Astrocyte of the cerebellum (primary cell): ENCODE data around the gene IL9.

Experiments used
- DNase-seq: peaks from one replicate; pipeline ENCODE4 v3.0.0-alpha.2; 2011; ENCODE audit warnings: low read depth
- H3K4me3 ChIP-seq: 2 replicates; pipeline ENCODE4 v1.5.1; 2011; ENCODE audit warnings: mild to moderate bottlenecking, low read depth, low read length, moderate library complexity
- in situ Hi-C: cut with HindIII; loops from 2 replicates; pipeline ENCODE4 v1.10.0; 2017; ENCODE audit warnings: low sequenced_read_pairs
- TF ChIP-seq, protein P1 (sequence below): IDR thresholded peaks from 2 replicates; pipeline ENCODE4 v1.5.1; 2012; ENCODE audit warnings: low read length, low read depth, moderate library complexity, mild to moderate bottlenecking; ENCODE audit errors: missing control alignments

IL9 gene

DNA sequence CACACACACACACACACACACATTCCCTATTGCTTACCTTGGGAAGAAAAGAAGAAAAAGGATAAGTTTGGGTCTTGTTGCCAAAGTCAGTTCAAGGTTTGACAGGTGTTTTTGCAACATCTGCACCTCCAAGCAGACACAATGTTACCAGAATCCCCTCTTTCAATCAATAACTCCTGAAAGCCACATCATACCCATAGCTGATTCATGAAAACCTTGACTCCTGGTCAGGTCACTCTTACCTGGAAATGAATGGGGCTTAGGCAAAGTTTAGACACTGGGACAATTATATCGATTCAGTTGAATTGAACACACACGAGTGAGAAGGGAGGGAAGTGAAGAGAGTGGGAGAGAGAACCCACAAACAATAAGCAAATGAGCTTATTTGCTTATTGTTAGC is 27.0 kb downstream of the IL9 start:
- DNase-seq, result no peak
- H3K4me3 ChIP-seq, result no peak overlapping the region
- TF ChIP-seq, protein P1, sequence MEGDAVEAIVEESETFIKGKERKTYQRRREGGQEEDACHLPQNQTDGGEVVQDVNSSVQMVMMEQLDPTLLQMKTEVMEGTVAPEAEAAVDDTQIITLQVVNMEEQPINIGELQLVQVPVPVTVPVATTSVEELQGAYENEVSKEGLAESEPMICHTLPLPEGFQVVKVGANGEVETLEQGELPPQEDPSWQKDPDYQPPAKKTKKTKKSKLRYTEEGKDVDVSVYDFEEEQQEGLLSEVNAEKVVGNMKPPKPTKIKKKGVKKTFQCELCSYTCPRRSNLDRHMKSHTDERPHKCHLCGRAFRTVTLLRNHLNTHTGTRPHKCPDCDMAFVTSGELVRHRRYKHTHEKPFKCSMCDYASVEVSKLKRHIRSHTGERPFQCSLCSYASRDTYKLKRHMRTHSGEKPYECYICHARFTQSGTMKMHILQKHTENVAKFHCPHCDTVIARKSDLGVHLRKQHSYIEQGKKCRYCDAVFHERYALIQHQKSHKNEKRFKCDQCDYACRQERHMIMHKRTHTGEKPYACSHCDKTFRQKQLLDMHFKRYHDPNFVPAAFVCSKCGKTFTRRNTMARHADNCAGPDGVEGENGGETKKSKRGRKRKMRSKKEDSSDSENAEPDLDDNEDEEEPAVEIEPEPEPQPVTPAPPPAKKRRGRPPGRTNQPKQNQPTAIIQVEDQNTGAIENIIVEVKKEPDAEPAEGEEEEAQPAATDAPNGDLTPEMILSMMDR, result no peak
- in situ Hi-C loops, result no loop called here

DNA sequence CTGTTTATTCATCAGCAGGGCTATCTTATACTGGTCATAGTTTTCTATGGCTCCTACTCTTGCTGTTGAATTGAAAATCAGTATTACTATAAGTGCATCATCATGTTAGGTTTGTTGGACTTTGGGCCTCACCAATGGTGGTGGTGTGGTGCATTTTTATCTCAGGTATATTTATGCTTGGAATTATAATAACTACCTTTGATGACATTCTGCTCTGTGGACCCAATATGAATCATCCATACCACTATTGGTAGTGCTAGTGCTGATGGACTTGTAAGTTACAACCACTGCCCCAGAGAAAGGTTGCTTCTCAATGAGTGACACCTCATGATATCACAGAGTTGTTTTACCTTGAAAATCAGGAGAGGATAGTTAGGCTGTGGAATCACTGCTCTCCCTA is 28.0 kb downstream of the IL9 start:
- H3K4me3 ChIP-seq, result no peak overlapping the region
- TF ChIP-seq, protein P1, result no peak
- DNase-seq, result no peak
- in situ Hi-C loops, result no loop called here

DNA sequence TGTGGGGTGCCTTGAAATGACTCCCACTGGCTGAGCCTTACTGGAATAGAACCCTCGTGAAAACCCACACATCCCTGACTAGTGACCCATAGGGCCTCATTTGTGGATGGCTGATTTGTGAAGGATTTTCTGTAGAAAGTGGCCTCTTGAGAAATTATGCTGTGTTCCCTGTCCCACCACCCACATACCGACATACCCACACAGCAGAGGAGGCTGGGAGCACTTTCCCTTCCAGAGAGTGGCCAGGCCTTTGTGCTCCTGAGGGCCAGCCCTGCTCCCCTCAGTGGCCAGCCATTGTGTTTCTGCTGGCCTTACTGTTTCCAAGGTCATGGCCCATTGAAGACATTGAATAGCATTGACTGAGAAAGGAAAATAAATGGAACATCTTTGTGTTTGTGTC is 29.6 kb downstream of the IL9 start:
- TF ChIP-seq, protein P1, result no peak
- no peak overlapping the region for H3K4me3 ChIP-seq
- in situ Hi-C loops, result no loop called here
- DNase-seq, result no peak

DNA sequence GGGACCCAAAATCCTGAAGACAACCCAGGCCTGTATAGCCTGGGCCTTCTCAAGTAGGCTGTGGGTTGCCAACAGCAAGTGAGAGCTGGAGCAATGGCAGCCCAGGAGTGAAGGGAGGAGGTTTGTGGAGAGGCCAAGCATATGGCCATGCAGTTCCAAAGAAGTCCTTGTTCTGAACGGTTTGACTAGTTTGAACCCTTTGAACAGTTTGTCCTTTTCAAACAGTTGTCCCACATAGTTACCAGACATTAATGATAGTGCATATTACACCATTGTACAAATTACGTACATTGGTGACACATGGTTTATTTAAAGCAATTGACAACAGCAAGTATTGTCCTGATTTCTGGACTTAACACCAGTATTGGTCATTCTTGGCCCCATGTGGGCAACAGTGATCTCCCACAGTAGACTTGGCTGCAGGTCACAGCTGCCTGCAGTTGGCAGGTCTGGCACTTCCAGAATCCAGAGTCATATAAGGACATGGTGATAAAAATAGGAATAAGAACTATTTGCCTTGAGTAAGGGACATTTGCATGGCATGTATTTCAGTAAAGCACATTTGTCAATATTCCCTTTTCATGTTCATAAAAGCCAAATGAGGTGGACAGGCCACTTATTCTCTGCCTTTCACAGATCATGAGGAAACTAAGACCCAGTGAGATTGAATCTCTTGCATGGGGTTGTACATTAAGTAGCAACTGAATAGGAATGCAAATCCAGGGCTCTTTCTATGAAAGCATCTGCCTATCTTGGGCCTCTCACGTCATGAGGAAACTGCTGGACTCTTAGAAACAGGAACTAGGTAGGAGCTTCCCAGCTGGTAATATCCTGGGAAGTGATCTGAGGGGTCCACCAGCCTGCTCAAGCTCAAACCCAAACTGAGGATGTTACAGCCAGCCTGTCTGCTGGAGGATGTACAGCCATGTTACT is 30.9 kb downstream of the IL9 start:
- no peak overlapping the region for H3K4me3 ChIP-seq
- in situ Hi-C loops, result no loop called here
- TF ChIP-seq, protein P1, result no peak
- no peak for DNase-seq

DNA sequence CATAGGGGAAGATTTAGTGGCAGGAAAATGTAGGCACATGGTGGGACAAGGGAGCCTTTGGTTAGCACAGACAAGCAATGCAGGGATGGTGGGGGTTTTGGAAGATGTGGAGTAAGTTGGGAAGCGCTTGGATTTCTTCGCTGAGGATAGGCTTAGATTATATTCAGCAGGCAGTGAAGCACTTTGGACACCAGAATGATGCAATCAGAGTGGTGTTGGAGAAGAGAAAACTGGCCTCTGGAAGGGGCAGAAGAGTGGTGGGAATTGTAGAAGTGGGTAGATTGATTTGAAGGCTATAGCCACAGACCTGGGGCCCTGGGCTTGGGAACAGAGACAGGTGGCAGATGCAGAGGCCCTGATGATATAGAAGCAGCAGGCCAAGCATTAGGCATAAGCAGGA is 32.9 kb downstream of the IL9 start:
- in situ Hi-C loops, result no loop called here
- no peak for DNase-seq
- no peak overlapping the region for H3K4me3 ChIP-seq
- TF ChIP-seq, protein P1, result no peak

DNA sequence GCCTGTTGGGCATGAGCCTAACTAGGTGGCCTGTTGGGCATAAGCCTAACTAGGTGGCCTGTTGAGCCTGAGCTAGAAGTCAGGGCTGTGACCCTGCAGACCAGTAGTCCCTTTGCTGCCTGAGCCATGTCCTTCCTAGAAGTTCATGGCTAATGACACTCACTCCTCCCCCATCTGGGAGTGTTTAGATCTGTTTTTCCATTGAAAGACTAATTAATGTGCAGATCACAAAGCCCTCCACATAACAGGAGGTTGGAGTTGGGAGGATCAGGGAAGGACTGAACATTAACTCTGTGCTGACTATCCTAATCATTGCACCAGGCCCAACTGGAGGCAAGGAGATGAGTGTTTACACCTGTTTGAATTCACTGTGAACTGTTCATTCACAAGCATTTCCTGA is 33.6 kb downstream of the IL9 start:
- TF ChIP-seq, protein P1, result no peak
- in situ Hi-C loops, result no loop called here

More for the DNA sequence above, 33.6 kb downstream of the IL9 start:
- no peak for DNase-seq
- no peak overlapping the region for H3K4me3 ChIP-seq
